ENCODE measurements around the gene PARPBP. TPM values are rescaled to one million over a fixed set of nuclear protein-coding genes. Genes with fewer than 3 reads are reported as not detected.

The PARPBP gene
- total RNA-seq, 1 experiment from 2014 or later = 23.5 TPM

DNA sequence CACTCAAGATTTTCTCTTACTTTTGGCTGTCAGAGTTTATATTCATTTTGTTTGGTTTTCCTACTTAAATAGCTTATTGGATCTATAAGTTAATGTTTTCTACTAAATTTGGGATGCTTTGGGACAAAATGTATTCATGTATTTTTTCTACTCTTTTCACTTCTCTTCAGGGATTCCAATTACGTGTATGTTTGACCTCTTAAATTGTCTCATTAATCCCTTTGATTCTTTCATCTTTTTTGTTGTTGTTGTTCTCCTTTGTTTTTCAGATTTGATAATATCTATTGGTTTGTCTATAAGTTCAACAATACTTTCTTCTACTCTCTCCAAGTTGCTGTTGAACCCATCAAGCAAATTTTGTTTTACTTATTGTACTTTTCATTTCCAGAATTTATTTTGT, 43.4 kb downstream of the PARPBP start:
- POLR2A ChIA-PET = no interaction called here
- CTCF ChIA-PET = no interaction called here
- intact Hi-C loops (cut with micrococcal nuclease) = no loop called here

More for the DNA sequence above, 43.4 kb downstream of the PARPBP start:
- RAD21 ChIA-PET (ENCODE audit: low non-redundant PET in 1 of 2, low total read pairs in 2 of 2, uncharacterized antibody in 2 of 2, unreplicated experiment in 2 of 2) = no interaction called here
- Histone ChIP-seq H4K20me1 (ENCODE audit: insufficient read depth) (no peaks in the 10 kb centered on the region), H3K9me2 (ENCODE audit: insufficient read depth) (no peaks in the 10 kb centered on the region), H3K9ac (ENCODE audit: low read length) (no peak overlapping the region), H3K27ac (ENCODE audit: low read depth, low read length) (no peak overlapping the region), H3K79me2 (ENCODE audit: insufficient read depth, low read length) (no peaks in the 10 kb centered on the region), H2AFZ (ENCODE audit: low read depth, low read length, poor library complexity, severe bottlenecking) (no peak overlapping the region), H3K4me3 (replicated peaks in 1 of 2; ENCODE audit: low read depth in 1 of 2, low read length in 2 of 2) (no peak overlapping the region), H3K4me1 (ENCODE audit: control insufficient read depth in 1 of 2, insufficient read depth in 2 of 2, low read length in 2 of 2) (no peaks in the 10 kb centered on the region), H3K36me3 (ENCODE audit: control insufficient read depth in 1 of 2, insufficient read depth in 2 of 2, low read length in 2 of 2) (no peaks in the 10 kb centered on the region), H3K4me2 (ENCODE audit: low read length) (no peak overlapping the region), H3K9me3 (ENCODE audit: control insufficient read depth in 1 of 2, insufficient read depth in 1 of 2, low read depth in 1 of 2, low read length in 2 of 2) (no peaks in the 10 kb centered on the region), H3K27me3 (ENCODE audit: insufficient read depth, low read length) (no peaks in the 10 kb centered on the region)
- DNase-seq (ENCODE audit: low read depth, low spot score) = no peak
- TF ChIP-seq EZH2phosphoT487 (IDR thresholded peaks at IDR 0.05; ENCODE audit: borderline replicate concordance) (no peak), ZNF274 (IDR thresholded peaks at IDR 0.05; ENCODE audit: low read depth, low read length) (no peak), MAX (IDR thresholded peaks at IDR 0.05) (no peak), ZBTB33 (IDR thresholded peaks at IDR 0.05; ENCODE audit: extremely low read depth, insufficient replicate concordance, low read length) (no peak), SIN3A (IDR thresholded peaks at IDR 0.05; ENCODE audit: low read depth) (no peak), RAD21 (IDR thresholded peaks at IDR 0.05; ENCODE audit: low read depth) (no peak), ZFX (IDR thresholded peaks at IDR 0.05) (no peak), TCF7L2 (IDR thresholded peaks at IDR 0.05; ENCODE audit: borderline replicate concordance, extremely low read depth, insufficient read depth, insufficient read length) (no peak)
- BruUV-seq (replicated peaks) = no TSS peak
- ATAC-seq = no peak

Measured in HCT116 (cell line).